ENCODE results near the gene MYO5B. TPM values are rescaled to one million over a fixed set of nuclear protein-coding genes. Genes with fewer than 3 reads are reported as not detected.

The MYO5B gene
- total and polyA plus RNA-seq, 2 of the 4 experiments (the other 2 are of a cell fraction), result 0.24 to 0.54 TPM

DNA sequence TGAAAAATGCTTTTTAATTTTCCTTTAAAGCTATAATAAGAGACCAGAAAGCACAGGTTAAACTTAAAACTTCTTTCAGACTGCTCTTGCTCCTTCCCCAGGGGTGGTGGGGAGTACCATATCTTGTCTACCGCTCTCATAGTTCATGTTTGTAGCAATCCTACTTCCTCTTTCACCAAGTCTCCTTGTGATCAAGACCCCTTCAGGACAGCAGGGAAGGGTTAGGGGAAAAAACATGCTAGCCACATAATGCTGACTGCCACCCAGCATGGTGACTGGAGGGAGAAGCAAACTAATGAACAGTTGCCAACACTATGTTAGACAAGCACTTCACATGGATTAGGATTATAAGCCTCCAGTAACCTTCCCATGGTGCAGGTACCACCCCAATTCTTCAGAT is 8.6 kb downstream of the MYO5B start:
- Histone ChIP-seq H2AFZ (replicated peaks; ENCODE audit: low read length, poor library complexity) (no peak overlapping the region), H2BK120ac (ENCODE audit: low read depth, low read length) (no peak overlapping the region), H3K23ac (ENCODE audit: low read depth, low read length) (no peak overlapping the region), H2BK15ac (ENCODE audit: low read depth, low read length) (no peak overlapping the region), H3K79me1 (ENCODE audit: low read depth in 1 of 2, low read length in 2 of 2) (no peaks in the 10 kb centered on the region), H3K9me1 (ENCODE audit: insufficient read depth, low read length) (no peaks in the 10 kb centered on the region), H4K5ac (ENCODE audit: low read depth, low read length) (no peak overlapping the region), H4K91ac (ENCODE audit: insufficient read depth, low read depth, low read length) (no peak overlapping the region), H4K8ac (ENCODE audit: low read depth in 2 of 2, low read length in 2 of 2) (no peak overlapping the region), H3K27me3 (ENCODE audit: control insufficient read depth, insufficient read depth, low read length) (peaks cover 2% of the 10 kb centered on the region; the same call in 1 of the 2 replicates), H3K4me2 (ENCODE audit: low read depth, low read length) (no peak overlapping the region), H3K36me3 (ENCODE audit: control insufficient read depth, insufficient read depth, low read length) (no peaks in the 10 kb centered on the region), H3K9me3 (ENCODE audit: control insufficient read depth, insufficient read depth, low read length) (no peaks in the 10 kb centered on the region), H3K27ac (ENCODE audit: insufficient read depth, low read length) (no peak overlapping the region), H3K14ac (replicated peaks; ENCODE audit: low read depth, low read length) (no peak overlapping the region), H4K20me1 (ENCODE audit: insufficient read depth, low read length) (no peaks in the 10 kb centered on the region), H3K18ac (ENCODE audit: low read depth, low read length) (no peak overlapping the region), H2AK9ac (replicated peaks; ENCODE audit: low read depth, low read length, poor library complexity) (no peak overlapping the region), H2AK5ac (ENCODE audit: low read depth, low read length) (no peak overlapping the region), H3K56ac (ENCODE audit: extremely low read depth, insufficient read depth, low read length) (no peak overlapping the region), H2BK5ac (ENCODE audit: low read depth, low read length, poor library complexity, severe bottlenecking) (no peak overlapping the region), H2BK20ac (ENCODE audit: low read depth, low read length) (no peak overlapping the region), H3K4me1 (ENCODE audit: control insufficient read depth, insufficient read depth, low read length) (no peaks in the 10 kb centered on the region), H3K4ac (ENCODE audit: low read depth, low read length) (no peak overlapping the region), H3K4me3 (ENCODE audit: insufficient read depth, low read depth, low read length) (no peak overlapping the region), H3K9ac (ENCODE audit: low read depth, low read length) (no peak overlapping the region)
- dilution Hi-C loops (cut with HindIII; ENCODE audit: low sequenced_read_pairs, unreplicated experiment) (no loop called here), intact Hi-C loops (cut with micrococcal nuclease) (loop anchor here (10.0 kb wide), 1 partner anchor 222 kb away; no protein-coding TSS in a partner anchor), in situ Hi-C loops (cut with MboI; ENCODE audit: low sequenced_read_pairs) (loop anchor here (25.0 kb wide), 1 partner anchor 674 kb away; no protein-coding TSS in a partner anchor)
- TF ChIP-seq NFE2L2 (IDR thresholded peaks at IDR 0.05; ENCODE audit: low read depth, low read length) (no peak), MAZ (IDR thresholded peaks at IDR 0.05; ENCODE audit: borderline replicate concordance, low read depth, low read length) (no peak), MXI1 (IDR thresholded peaks at IDR 0.05; ENCODE audit: borderline replicate concordance, low read depth, low read length) (no peak), RCOR1 (IDR thresholded peaks at IDR 0.05; ENCODE audit: insufficient replicate concordance, low read length) (no peak), RFX5 (IDR thresholded peaks at IDR 0.05; ENCODE audit: low read depth, low read length) (no peak)
- TF ChIP-seq, protein P1, sequence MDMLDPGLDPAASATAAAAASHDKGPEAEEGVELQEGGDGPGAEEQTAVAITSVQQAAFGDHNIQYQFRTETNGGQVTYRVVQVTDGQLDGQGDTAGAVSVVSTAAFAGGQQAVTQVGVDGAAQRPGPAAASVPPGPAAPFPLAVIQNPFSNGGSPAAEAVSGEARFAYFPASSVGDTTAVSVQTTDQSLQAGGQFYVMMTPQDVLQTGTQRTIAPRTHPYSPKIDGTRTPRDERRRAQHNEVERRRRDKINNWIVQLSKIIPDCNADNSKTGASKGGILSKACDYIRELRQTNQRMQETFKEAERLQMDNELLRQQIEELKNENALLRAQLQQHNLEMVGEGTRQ (IDR thresholded peaks at IDR 0.05; ENCODE audit: low read depth, low read length), result no peak
- TF ChIP-seq, protein P2, sequence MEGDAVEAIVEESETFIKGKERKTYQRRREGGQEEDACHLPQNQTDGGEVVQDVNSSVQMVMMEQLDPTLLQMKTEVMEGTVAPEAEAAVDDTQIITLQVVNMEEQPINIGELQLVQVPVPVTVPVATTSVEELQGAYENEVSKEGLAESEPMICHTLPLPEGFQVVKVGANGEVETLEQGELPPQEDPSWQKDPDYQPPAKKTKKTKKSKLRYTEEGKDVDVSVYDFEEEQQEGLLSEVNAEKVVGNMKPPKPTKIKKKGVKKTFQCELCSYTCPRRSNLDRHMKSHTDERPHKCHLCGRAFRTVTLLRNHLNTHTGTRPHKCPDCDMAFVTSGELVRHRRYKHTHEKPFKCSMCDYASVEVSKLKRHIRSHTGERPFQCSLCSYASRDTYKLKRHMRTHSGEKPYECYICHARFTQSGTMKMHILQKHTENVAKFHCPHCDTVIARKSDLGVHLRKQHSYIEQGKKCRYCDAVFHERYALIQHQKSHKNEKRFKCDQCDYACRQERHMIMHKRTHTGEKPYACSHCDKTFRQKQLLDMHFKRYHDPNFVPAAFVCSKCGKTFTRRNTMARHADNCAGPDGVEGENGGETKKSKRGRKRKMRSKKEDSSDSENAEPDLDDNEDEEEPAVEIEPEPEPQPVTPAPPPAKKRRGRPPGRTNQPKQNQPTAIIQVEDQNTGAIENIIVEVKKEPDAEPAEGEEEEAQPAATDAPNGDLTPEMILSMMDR (conservative IDR thresholded peaks at IDR 0.05; ENCODE audit: low read depth, low read length), result no peak
- no peak for DNase-seq
- ATAC-seq (ENCODE audit: low read depth), result no peak
- no TSS peak for BruUV-seq (replicated peaks)
- CTCF ChIA-PET, result interaction anchor here (0.6 kb wide), 1 partner anchor 18 kb away, joined by 3 read pairs; no protein-coding TSS in a partner anchor
- POLR2A ChIA-PET (ENCODE audit: unreplicated experiment), result no interaction called here
- no CpG with 5 or more reads among the region's 1 CpG for WGBS, 2 experiments (ENCODE audit: extremely low coverage in 2 of 2, insufficient read length in 1 of 2)

Measured in IMR-90 (cell line).